ENCODE results near the gene RDH16.
"Not testable (repeated sequence)": the region's sequence is repeated elsewhere in the genome, so short reads cannot be mapped to it uniquely, and the experiment has no call there.

Gene RDH16

DNA sequence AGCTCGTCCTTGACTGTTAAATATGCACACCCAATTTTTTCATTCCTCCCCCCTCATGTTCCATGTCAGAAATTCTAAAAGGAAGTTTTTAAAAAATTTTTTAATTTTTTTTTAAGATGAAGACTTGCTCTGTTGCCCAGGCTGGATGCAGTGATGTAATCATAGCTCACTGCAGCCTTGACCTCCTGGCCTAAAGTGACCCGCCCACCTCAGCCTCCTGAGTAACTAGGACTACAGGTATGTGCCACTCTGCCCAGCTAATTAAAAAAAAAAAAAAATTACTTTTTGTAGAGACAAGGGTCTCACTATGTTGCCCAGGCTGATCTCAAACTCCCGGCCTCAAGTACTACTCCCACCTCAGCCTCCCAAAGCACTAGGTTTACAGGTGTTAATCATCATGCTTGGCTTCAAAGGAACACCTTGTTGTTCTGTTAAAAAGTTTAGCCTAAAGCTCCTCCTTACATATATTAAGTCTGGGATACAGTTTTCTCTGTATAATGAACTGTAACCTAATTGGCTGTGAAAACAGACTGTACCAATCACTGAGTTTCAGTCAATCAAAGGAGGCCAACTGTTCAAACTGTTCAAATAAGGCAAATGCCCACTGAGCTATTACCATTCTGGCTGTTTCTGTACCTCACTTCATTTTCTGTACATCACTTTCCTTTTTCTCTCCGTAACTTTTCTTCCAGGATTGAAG, 41.0 kb downstream of the RDH16 start:
- DNase-seq = no peak

DNA sequence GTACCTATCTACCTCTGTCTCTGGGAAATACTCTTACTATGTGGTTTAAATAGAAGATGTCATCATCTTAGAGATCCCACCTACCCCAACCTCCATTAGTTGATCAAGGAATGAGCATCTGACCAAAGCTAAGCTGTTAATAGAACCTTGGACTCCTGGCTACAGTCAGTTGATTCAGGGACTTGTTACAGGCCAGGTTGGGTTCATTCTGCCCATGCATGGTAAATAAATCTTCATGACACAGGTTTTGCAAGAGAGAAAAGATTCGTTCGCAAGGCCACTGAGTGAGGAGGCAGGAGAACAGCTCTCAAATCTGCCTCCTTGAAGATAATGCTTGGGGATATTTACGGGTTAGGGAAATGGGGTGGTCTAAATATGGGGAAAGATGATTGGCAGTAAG, 42.7 kb downstream of the RDH16 start:
- no peak for DNase-seq

DNA sequence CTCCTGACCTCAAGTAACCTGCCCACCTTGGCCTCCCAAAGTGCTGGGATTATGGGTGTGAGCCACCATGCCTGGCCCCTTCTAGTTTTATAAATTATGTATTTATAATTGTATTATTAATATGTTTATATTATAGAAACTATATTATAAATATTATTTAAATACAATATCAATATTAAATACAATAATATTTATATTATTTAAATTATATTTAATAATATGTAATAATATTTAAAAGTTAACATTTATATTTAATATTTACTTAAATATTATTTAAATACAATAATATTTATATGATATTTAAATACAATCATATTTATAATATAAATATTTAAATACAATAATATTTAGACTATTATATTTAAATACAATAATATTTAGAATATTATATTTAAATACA, 43.2 kb downstream of the RDH16 start:
- no peak for DNase-seq

DNA sequence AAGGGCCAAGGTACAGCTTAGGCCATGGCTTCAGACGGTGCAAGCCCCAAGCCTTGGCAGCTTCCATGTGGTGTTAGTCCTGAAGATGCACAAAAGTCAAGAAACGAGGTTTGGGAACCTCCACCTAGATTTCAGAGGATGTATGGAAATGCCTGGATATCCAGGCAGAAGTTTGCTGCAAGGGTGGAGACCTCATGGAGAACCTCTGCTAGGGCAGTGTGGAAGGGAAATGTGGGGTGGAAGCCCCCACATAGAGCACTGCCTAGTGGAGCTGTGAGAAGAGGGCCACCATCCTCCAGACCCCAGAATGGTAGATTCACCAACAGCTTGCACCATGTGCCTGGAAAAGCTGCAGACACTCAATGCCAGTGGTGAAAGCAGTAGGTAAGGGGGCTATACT, 48.0 kb downstream of the RDH16 start:
- DNase-seq = not testable (repeated sequence)

DNA sequence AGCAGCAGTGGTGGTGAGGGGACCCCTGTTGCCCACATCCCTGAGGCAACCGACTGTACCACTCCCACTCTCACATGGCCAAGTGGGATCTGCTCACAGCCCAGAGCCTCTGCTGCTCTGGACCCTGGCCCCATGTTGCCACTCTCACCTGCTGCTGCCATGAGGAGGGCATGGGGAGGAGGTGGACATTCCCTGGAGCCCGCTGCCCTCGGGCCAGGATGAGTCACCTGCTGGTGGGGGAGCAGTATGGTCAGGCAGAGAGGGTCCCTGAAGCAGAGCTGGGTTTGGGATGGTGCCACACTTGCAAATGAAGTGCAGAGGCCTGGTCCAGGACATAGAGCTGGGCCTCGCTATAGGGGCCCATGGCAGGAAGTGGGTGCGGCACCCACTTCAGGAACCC, 49.3 kb downstream of the RDH16 start:
- no peak for DNase-seq

DNA sequence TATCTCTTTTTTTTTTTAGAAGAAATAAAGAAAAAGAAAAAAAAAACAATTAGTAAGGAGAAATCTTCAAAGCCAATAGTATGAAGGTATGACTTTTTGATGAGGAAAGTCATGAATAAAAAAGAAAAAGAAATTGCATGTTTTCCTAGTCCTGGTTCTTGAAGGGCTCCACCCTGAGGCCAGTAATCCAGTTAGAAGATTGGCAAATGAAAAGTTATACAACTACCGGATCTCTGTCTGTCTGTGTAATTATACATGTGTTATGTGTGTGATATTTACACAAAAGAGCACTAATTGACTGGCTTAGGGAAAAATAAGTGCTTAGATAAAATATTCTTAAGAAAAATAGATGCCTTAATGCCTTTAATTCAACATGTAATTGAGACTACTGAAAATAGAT, 51.6 kb downstream of the RDH16 start:
- no peak for DNase-seq

DNA sequence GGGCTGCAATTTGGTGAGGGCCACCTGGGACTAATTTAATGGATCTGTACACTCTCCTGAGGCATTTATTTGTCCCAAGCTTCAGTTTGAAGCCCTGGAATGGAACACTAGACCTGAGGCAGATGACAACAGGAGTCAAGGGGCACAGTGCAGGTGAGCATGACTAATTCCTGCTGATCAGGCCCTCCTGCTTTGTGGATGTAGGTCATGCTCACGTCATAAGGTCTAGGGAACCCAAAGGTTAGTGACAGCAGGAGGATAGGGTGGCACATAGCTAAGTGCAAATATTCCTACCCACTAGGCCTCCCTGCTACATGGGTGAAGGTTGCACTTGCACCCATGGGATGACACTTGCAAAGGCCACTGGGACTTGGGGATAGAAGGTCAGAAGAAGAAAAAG, 54.0 kb downstream of the RDH16 start:
- no peak for DNase-seq
